Muscle layer of colon (tissue), 2 donors: ENCODE measurements around the gene XXYLT1.
"Not testable (repeated sequence)": the region's sequence is repeated elsewhere in the genome, so short reads cannot be mapped to it uniquely, and the experiment has no call there.

ENCODE experiments used
- H3K27ac ChIP-seq: one replicate; pipeline ENCODE4 v1.7.0; 2013; ENCODE audit warnings: low read depth, mild to moderate bottlenecking, low read length, moderate library complexity
- H3K27me3 ChIP-seq, 2 donors: one replicate each; pipeline ENCODE4 v1.7.0; 2013; ENCODE audit warnings: low read length in 2 of 2, mild to moderate bottlenecking in 2 of 2; ENCODE audit not compliant: insufficient read depth in 2 of 2, control insufficient read depth in 1 of 2
- H3K36me3 ChIP-seq: one replicate; pipeline ENCODE4 v1.7.0; 2013; ENCODE audit warnings: mild to moderate bottlenecking, low read length; ENCODE audit not compliant: insufficient read depth
- H3K4me1 ChIP-seq: one replicate; pipeline ENCODE4 v1.7.0; 2013; ENCODE audit warnings: mild to moderate bottlenecking, low read length; ENCODE audit not compliant: insufficient read depth
- H3K4me3 ChIP-seq, 2 donors: one replicate each; pipeline ENCODE4 v1.7.0; 2013; ENCODE audit warnings: low read length in 2 of 2, low read depth in 1 of 2, mild to moderate bottlenecking in 1 of 2, moderate library complexity in 1 of 2
- H3K9ac ChIP-seq: one replicate; pipeline ENCODE4 v1.7.0; 2013; ENCODE audit warnings: low read length
- H3K9me3 ChIP-seq: one replicate; pipeline ENCODE4 v1.7.0; 2013; ENCODE audit warnings: mild to moderate bottlenecking, low read length
- donor health status: abdominal sarcoma.
- donor health status: Adenocarcinoma of cecum.

The XXYLT1 gene

GRCh38 chr3:195042743-195043606 is 228.0 kb downstream of the XXYLT1 start:
- no peaks in the 10 kb centered on the region for H3K36me3 ChIP-seq
- H3K9ac ChIP-seq, result no peak overlapping the region
- H3K4me1 ChIP-seq, result no peaks in the 10 kb centered on the region
- no peaks in the 10 kb centered on the region for H3K9me3 ChIP-seq
- H3K27ac ChIP-seq, result no peak overlapping the region
- H3K4me3 ChIP-seq, result no peak overlapping the region
- H3K27me3 ChIP-seq, result no peaks in the 10 kb centered on the region

DNA sequence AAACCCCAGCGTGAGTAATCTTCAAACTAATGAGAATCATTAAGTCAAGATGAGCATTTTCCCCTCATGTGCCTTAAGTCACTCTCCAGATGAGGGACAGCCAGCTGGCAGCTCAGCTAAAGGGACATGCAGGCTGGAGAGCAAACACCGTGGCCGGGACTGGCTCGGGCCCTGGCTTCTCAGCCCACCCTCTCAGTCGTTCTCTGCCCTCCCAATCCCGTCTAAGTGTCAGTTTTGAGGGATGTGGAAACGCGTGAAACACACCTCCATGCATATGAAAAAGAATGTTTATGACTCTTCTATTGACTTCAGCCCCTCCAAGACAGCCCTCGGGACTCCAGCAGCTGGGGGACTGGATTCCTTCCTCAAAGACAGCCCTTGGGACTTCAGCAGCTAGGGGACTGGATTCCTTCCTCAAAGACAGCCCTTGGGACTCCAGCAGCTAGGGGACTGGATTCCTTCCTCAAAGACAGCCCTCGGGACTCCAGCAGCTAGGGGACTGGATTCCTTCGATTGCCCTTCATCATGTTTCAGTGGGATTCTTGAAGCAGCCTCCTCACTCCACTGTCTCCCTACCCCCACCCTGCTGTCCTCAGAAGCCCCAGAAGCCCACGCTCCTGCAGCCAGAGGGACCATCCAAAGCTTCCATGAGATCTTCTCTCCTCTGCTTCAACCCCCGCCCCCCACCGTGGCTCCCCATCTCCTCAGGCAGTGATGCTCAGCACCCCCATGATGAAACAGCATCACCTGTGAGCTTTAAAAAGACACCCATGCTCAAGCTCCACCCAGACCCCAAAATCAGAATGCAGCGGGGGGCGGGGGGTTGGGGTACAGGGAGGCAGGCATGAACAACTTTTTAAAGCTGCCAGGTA is 228.9 kb downstream of the XXYLT1 start:
- Histone ChIP-seq H3K27ac (no peak overlapping the region), H3K4me1 (no peaks in the 10 kb centered on the region), H3K27me3 (no peaks in the 10 kb centered on the region), H3K36me3 (no peaks in the 10 kb centered on the region), H3K9ac (no peak overlapping the region), H3K4me3 (no peak overlapping the region), H3K9me3 (no peaks in the 10 kb centered on the region)

- Histone ChIP-seq H3K27ac (no peak overlapping the region), H3K4me3 (no peak overlapping the region), H3K9ac (no peak overlapping the region), H3K9me3 (no peaks in the 10 kb centered on the region), H3K4me1 (no peaks in the 10 kb centered on the region), H3K36me3 (no peaks in the 10 kb centered on the region), H3K27me3 (no peaks in the 10 kb centered on the region)
These were observed 230.0 kb downstream of the XXYLT1 start for GRCh38 chr3:195040773-195041520.

DNA sequence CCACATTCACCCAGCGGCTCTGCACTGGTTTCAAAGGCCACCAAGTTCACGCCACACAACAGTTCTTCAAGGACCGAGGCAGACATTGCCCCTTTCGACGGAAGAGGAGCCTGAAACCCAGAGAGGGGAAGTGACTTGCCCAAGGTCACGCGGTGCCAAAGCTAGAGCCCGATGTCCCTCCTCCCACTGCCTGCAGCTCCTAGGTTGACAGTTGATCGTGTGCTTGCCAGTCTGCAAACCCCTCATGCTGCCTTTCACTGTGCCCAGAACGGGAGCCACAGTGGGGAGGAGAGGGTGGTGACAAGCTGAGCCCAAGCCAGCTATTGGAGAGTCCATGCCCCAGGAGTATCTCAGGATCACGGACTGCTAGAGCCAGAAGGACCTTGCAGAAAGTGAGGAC is 230.9 kb downstream of the XXYLT1 start:
- Histone ChIP-seq H3K9me3 (no peaks in the 10 kb centered on the region), H3K4me1 (no peaks in the 10 kb centered on the region), H3K9ac (no peak overlapping the region), H3K36me3 (no peaks in the 10 kb centered on the region), H3K27ac (no peak overlapping the region), H3K4me3 (no peak overlapping the region), H3K27me3 (no peaks in the 10 kb centered on the region)

DNA sequence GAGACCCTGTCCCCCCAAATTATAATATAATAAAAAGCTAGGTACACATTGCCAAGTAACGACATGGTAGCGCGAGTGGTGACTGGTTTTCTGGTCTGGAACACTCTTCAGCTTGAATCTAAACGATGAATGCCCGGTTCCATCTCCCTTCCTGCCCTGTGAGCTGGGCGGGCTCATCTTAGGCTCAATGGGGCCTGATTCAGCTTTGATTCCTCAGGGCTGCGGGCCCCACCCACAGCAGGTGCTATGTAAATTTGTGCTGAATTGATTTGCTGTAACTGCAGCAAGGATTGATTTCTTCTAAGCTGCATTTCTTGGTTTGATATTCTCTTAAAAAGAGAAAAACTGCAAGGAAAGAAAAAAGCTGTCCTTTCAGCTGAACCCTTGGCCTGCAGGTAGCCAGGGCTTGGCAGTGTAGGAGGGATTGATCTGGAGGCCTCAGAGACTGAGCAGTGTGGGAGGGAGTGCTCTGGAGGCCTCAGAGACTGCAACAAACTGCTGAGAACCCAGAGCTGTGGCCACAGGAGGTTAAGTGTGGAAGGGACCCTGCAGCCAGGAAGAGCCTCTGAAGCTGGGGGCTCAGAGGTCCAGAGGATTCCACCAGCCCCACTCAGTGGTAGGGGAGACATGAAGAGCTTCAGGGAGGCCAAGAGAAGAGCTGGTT is 231.6 kb downstream of the XXYLT1 start:
- no peak overlapping the region for H3K27ac ChIP-seq
- no peaks in the 10 kb centered on the region for H3K4me1 ChIP-seq
- no peaks in the 10 kb centered on the region for H3K27me3 ChIP-seq
- H3K9ac ChIP-seq, result no peak overlapping the region
- no peaks in the 10 kb centered on the region for H3K36me3 ChIP-seq
- H3K9me3 ChIP-seq, result no peaks in the 10 kb centered on the region
- no peak overlapping the region for H3K4me3 ChIP-seq

GRCh38 chr3:195038161-195038560 is 232.8 kb downstream of the XXYLT1 start:
- Histone ChIP-seq H3K9me3 (no peaks in the 10 kb centered on the region), H3K27me3 (no peaks in the 10 kb centered on the region), H3K4me3 (no peak overlapping the region), H3K27ac (no peak overlapping the region), H3K9ac (no peak overlapping the region), H3K4me1 (no peaks in the 10 kb centered on the region), H3K36me3 (no peaks in the 10 kb centered on the region)

- H3K4me1 ChIP-seq, H3K9me3 ChIP-seq, H3K9ac ChIP-seq, H3K4me3 ChIP-seq, H3K27ac ChIP-seq, H3K36me3 ChIP-seq, H3K27me3 ChIP-seq: not testable (repeated sequence)
These were observed 233.4 kb downstream of the XXYLT1 start for GRCh38 chr3:195037586-195037985.

DNA sequence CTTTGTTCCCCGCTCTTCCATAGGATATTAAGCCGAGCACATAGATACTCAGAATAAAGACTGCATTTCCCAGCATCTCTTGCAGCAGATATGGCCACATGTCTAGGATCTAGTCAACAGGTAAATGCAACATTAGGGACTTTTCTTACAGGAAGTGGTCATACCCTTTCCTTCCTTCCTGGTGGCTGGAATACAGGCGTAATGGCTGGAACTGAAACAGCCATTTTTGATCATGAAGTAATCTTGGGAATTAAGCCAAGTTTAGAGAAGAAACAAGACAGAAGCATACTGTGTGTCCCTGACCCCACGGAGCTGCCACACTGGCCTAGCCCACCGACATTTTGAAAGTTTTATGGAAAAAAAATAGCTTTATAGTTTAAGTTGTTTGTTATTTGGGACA is 234.0 kb downstream of the XXYLT1 start:
- Histone ChIP-seq H3K36me3 (no peaks in the 10 kb centered on the region), H3K27me3 (no peaks in the 10 kb centered on the region), H3K27ac (no peak overlapping the region), H3K9me3 (no peaks in the 10 kb centered on the region), H3K4me1 (no peaks in the 10 kb centered on the region), H3K9ac (no peak overlapping the region), H3K4me3 (no peak overlapping the region)

DNA sequence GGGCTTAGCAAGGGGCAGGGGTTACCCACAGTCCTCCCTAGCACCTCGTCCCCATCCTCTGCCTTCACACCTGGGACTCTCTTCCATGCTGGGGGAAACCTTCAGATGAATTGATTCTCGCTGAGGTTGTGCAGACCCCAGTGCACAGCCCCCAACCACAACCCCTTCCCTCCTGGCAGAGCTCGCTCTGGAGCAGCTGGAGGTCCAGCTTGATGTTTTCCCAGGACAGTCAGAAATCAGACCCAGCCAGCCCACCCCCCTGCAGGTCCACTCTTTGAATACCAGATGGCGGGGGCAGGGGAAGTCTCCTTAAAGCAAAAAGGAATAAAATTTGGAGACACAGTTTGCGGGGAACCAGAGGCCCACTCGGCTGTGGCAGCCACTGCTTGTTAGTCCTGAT is 234.4 kb downstream of the XXYLT1 start:
- no peaks in the 10 kb centered on the region for H3K27me3 ChIP-seq
- H3K4me1 ChIP-seq, result no peaks in the 10 kb centered on the region
- H3K36me3 ChIP-seq, result no peaks in the 10 kb centered on the region
- no peak overlapping the region for H3K9ac ChIP-seq
- no peak overlapping the region for H3K27ac ChIP-seq
- no peaks in the 10 kb centered on the region for H3K9me3 ChIP-seq
- H3K4me3 ChIP-seq, result no peak overlapping the region

- H3K9ac ChIP-seq, result no peak overlapping the region
- no peaks in the 10 kb centered on the region for H3K27me3 ChIP-seq
- H3K4me3 ChIP-seq, result no peak overlapping the region
- H3K4me1 ChIP-seq, result no peaks in the 10 kb centered on the region
- no peaks in the 10 kb centered on the region for H3K36me3 ChIP-seq
- no peaks in the 10 kb centered on the region for H3K9me3 ChIP-seq
- no peak overlapping the region for H3K27ac ChIP-seq
These were observed 234.8 kb downstream of the XXYLT1 start for GRCh38 chr3:195036203-195036505.
